ENCODE measurements around the gene LAGE3.
A peak's percentile ranks its signal among the peaks of the same experiment; 100 is the strongest.

The LAGE3 gene

GRCh38 chrX:154462396-154462795, 16.7 kb downstream of the LAGE3 start:
- TF ChIP-seq, protein P1, sequence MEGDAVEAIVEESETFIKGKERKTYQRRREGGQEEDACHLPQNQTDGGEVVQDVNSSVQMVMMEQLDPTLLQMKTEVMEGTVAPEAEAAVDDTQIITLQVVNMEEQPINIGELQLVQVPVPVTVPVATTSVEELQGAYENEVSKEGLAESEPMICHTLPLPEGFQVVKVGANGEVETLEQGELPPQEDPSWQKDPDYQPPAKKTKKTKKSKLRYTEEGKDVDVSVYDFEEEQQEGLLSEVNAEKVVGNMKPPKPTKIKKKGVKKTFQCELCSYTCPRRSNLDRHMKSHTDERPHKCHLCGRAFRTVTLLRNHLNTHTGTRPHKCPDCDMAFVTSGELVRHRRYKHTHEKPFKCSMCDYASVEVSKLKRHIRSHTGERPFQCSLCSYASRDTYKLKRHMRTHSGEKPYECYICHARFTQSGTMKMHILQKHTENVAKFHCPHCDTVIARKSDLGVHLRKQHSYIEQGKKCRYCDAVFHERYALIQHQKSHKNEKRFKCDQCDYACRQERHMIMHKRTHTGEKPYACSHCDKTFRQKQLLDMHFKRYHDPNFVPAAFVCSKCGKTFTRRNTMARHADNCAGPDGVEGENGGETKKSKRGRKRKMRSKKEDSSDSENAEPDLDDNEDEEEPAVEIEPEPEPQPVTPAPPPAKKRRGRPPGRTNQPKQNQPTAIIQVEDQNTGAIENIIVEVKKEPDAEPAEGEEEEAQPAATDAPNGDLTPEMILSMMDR (IDR thresholded peaks at IDR 0.05; ENCODE audit: insufficient read depth, missing control alignments) = no peak
- DNase-seq (ENCODE audit: insufficient read length, low spot score) = no peak
- FAIRE-seq = no peak

GRCh38 chrX:154460326-154460725, 18.8 kb downstream of the LAGE3 start:
- no peak for FAIRE-seq
- TF ChIP-seq, protein P1 (IDR thresholded peaks at IDR 0.05; ENCODE audit: insufficient read depth, missing control alignments) = no peak
- no peak for DNase-seq (ENCODE audit: insufficient read length, low spot score)

GRCh38 chrX:154459832-154460231, 19.2 kb downstream of the LAGE3 start:
- DNase-seq (ENCODE audit: insufficient read length, low spot score) = no peak
- TF ChIP-seq, protein P1 (IDR thresholded peaks at IDR 0.05; ENCODE audit: insufficient read depth, missing control alignments) = no peak
- FAIRE-seq = no peak

- TF ChIP-seq, protein P1 (IDR thresholded peaks at IDR 0.05; ENCODE audit: insufficient read depth, missing control alignments) = no peak
- FAIRE-seq (no peak), DNase-seq (ENCODE audit: insufficient read length, low spot score) (peak; percentile 32)
Observed at GRCh38 chrX:154458954-154459778, 19.9 kb downstream of the LAGE3 start.

DNA sequence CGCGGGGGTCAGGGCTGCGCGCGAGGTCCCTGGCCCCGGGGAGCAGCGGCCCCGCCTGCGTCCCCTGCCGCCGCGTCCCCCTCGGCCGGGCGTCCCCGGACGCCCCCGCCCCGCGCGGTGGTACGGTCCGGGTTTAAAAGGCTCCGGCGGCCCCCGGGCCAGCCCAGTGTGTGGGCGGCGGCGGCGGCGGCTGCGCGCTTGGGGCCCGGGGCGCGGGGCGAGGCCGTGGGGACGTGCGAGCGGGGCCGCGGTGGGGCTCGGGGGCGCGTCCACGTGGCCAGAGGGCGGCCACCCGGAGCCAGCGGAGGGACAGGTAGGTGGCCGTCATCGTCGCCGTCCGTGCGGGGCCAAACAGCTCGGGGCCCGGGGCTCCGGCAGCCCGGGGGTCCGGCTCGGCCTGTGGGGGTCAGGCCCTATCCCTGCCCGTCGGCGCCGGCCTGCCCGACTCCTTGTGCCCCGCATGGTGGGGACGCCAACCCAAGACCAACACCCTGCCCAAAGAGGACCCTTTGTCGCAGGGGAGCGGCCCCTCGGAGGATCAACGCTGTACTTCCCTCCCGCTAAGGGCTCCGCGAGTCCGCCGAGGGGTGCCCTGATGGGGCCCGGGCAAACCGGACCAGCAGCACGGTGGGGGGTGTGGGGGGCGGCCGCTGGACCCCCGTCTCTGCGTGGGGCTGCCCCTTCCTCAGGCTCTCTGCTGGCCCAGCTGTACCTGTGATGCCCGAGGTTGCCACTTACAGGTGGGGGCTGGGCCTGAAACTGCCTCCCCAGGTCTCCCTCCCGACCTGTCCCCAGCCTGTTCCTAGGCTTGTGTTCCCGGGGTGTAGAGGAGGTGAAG, 20.7 kb downstream of the LAGE3 start, which contains the start of gene PLXNA3:
Gene PLXNA3 (plus strand): TSS at position 166 of the 838 bp plus-strand sequence. CDS start 1,903 bp downstream, outside the sequence.
- DNase-seq (ENCODE audit: insufficient read length, low spot score) (no peak), FAIRE-seq (no peak)
- TF ChIP-seq, protein P1 (IDR thresholded peaks at IDR 0.05; ENCODE audit: insufficient read depth, missing control alignments) = no peak

- FAIRE-seq (no peak), DNase-seq (ENCODE audit: insufficient read length, low spot score) (peak; percentile 58)
Observed at GRCh38 chrX:154457491-154458115, 21.5 kb downstream of the LAGE3 start.

More at GRCh38 chrX:154457491-154458115, 21.5 kb downstream of the LAGE3 start:
- TF ChIP-seq, protein P1 (IDR thresholded peaks at IDR 0.05; ENCODE audit: insufficient read depth, missing control alignments) = no peak

Measured in D721Med (cell line).